KMS-11 (cell line): ENCODE measurements around the gene TFAM.
A peak's percentile ranks its signal among the peaks of the same experiment; 100 is the strongest.

Experiments
- H2AFZ ChIP-seq: fragments of 200-600 bp; sonication (generic); 2 replicates; pipeline ENCODE4 v1.6.1; 2016; ENCODE audit warnings: antibody characterized with exemption, mixed run types, low read depth
- H3K27ac ChIP-seq: fragments of 200-600 bp; sonication (generic); 2 replicates; pipeline ENCODE4 v1.6.1; 2016; ENCODE audit warnings: mild to moderate bottlenecking, mixed run types
- H3K27me3 ChIP-seq: fragments of 200-600 bp; sonication (generic); 2 replicates; pipeline ENCODE4 v1.6.1; 2017; ENCODE audit warnings: mild to moderate bottlenecking, low read depth, mixed run types, moderate library complexity; ENCODE audit not compliant: insufficient read depth
- H3K36me3 ChIP-seq: fragments of 200-600 bp; sonication (generic); 2 replicates; pipeline ENCODE4 v1.6.1; 2017; ENCODE audit warnings: mild to moderate bottlenecking, mixed run types; ENCODE audit not compliant: insufficient read depth
- H3K4me1 ChIP-seq: fragments of 200-600 bp; sonication (generic); 2 replicates; pipeline ENCODE4 v1.6.1; 2016; ENCODE audit warnings: mild to moderate bottlenecking, low read depth, mixed run types; ENCODE audit not compliant: poor library complexity, severe bottlenecking
- H3K4me2 ChIP-seq: fragments of 200-600 bp; sonication (generic); 2 replicates; pipeline ENCODE4 v1.7.0; 2016; ENCODE audit warnings: mild to moderate bottlenecking, mixed run types
- H3K4me3 ChIP-seq: fragments of 200-600 bp; sonication (generic); IDR thresholded peaks from 2 replicates; pipeline ENCODE4 v1.6.1; 2017; ENCODE audit warnings: low read depth, low read length, mixed read lengths; ENCODE audit not compliant: insufficient read depth
- H3K79me2 ChIP-seq: fragments of 200-600 bp; sonication (generic); 2 replicates; pipeline ENCODE4 v1.6.1; 2016; ENCODE audit warnings: low read depth, mixed run types; ENCODE audit not compliant: insufficient read depth
- H3K9ac ChIP-seq: fragments of 200-600 bp; sonication (generic); 2 replicates; pipeline ENCODE4 v1.6.1; 2016; ENCODE audit warnings: mild to moderate bottlenecking, mixed run types
- H4K20me1 ChIP-seq: fragments of 200-600 bp; sonication (generic); 2 replicates; pipeline ENCODE4 v1.6.1; 2016; ENCODE audit warnings: mild to moderate bottlenecking, mixed run types; ENCODE audit not compliant: insufficient read depth
- CTCF ChIP-seq: fragments of 200-600 bp; sonication (generic); conservative IDR thresholded peaks from 2 replicates; pipeline ENCODE4 v1.6.1; 2017; ENCODE audit warnings: low read depth, mild to moderate bottlenecking, antibody characterized with exemption, low read length, moderate library complexity, mixed read lengths

TFAM gene

GRCh38 chr10:58385784-58386112 lies 538 bp downstream of the TFAM start:
- Histone ChIP-seq H3K9ac (peak overlapping the region; percentile 86), H2AFZ (peak overlapping the region; percentile 85), H3K4me1 (peaks cover 26% of the 10 kb centered on the region), H3K27ac (peak overlapping the region; percentile 61), H3K27me3 (no peaks in the 10 kb centered on the region), H4K20me1 (0 out of 2 replicates have a peak, but pooled peaks cover 8% of the 10 kb centered on the region), H3K79me2 (peaks cover 34% of the 10 kb centered on the region), H3K4me2 (peak overlapping the region; percentile 96), H3K4me3 (peak overlapping the region; percentile 24), H3K36me3 (no peaks in the 10 kb centered on the region; the same call in 1 of the 2 replicates)
- TF ChIP-seq CTCF = no peak

- no peak overlapping the region for H3K4me3 ChIP-seq
- TF ChIP-seq CTCF = no peak
- H3K9ac ChIP-seq = no peak overlapping the region
- no peaks in the 10 kb centered on the region for H3K27me3 ChIP-seq
- no peak overlapping the region for H2AFZ ChIP-seq
- 0 out of 2 replicates have a peak, but pooled peaks cover 8% of the 10 kb centered on the region for H4K20me1 ChIP-seq
- no peak overlapping the region for H3K4me2 ChIP-seq
- peaks cover 34% of the 10 kb centered on the region for H3K79me2 ChIP-seq
- no peaks in the 10 kb centered on the region; the same call in 1 of the 2 replicates for H3K36me3 ChIP-seq
- peaks cover 24% of the 10 kb centered on the region for H3K4me1 ChIP-seq
- H3K27ac ChIP-seq = no peak overlapping the region
Measured at GRCh38 chr10:58389024-58389423, 3.8 kb downstream of the TFAM start.

- no peak overlapping the region for H3K4me2 ChIP-seq
- H4K20me1 ChIP-seq = 0 out of 2 replicates have a peak, but pooled peaks cover 8% of the 10 kb centered on the region
- no peak overlapping the region for H3K4me3 ChIP-seq
- H3K36me3 ChIP-seq = peaks cover 14% of the 10 kb centered on the region; the same call in 1 of the 2 replicates
- no peak overlapping the region for H3K27ac ChIP-seq
- no peak for TF ChIP-seq CTCF
- H2AFZ ChIP-seq = no peak overlapping the region
- H3K9ac ChIP-seq = no peak overlapping the region
- no peaks in the 10 kb centered on the region for H3K4me1 ChIP-seq
- no peaks in the 10 kb centered on the region for H3K27me3 ChIP-seq
- peaks cover 3% of the 10 kb centered on the region; the same call in 1 of the 2 replicates for H3K79me2 ChIP-seq
Measured at GRCh38 chr10:58393317-58393716, 8.1 kb downstream of the TFAM start.

- Histone ChIP-seq H3K27ac (no peak overlapping the region), H3K36me3 (peaks cover 14% of the 10 kb centered on the region; the same call in 1 of the 2 replicates), H3K27me3 (no peaks in the 10 kb centered on the region), H3K4me3 (no peak overlapping the region), H4K20me1 (0 out of 2 replicates have a peak, but pooled peaks cover 8% of the 10 kb centered on the region), H3K9ac (no peak overlapping the region), H3K4me1 (no peaks in the 10 kb centered on the region), H3K79me2 (no peaks in the 10 kb centered on the region; the same call in 1 of the 2 replicates), H3K4me2 (no peak overlapping the region), H2AFZ (no peak overlapping the region)
- no peak for TF ChIP-seq CTCF
Measured at GRCh38 chr10:58394471-58394870, 9.3 kb downstream of the TFAM start.
